HG03571 (cell line): Measurements from ENCODE around the gene ICE1.
A peak's percentile ranks its signal among the peaks of the same experiment; 100 is the strongest.
"Not testable (repeated sequence)": the region's sequence is repeated elsewhere in the genome, so short reads cannot be mapped to it uniquely, and the experiment has no call there.

Source experiments
- ATAC-seq: cut with Tn5 transposase; IDR thresholded peaks from one replicate; pipeline ENCODE4 v1.9.1; 2021; ENCODE audit not compliant: unreplicated experiment

The ICE1 gene

GRCh38 chr5:5487585-5488360 lies 65.3 kb downstream of the ICE1 start:
- ATAC-seq: no peak

- ATAC-seq: no peak
These were observed 68.4 kb downstream of the ICE1 start for GRCh38 chr5:5490774-5491347.

DNA sequence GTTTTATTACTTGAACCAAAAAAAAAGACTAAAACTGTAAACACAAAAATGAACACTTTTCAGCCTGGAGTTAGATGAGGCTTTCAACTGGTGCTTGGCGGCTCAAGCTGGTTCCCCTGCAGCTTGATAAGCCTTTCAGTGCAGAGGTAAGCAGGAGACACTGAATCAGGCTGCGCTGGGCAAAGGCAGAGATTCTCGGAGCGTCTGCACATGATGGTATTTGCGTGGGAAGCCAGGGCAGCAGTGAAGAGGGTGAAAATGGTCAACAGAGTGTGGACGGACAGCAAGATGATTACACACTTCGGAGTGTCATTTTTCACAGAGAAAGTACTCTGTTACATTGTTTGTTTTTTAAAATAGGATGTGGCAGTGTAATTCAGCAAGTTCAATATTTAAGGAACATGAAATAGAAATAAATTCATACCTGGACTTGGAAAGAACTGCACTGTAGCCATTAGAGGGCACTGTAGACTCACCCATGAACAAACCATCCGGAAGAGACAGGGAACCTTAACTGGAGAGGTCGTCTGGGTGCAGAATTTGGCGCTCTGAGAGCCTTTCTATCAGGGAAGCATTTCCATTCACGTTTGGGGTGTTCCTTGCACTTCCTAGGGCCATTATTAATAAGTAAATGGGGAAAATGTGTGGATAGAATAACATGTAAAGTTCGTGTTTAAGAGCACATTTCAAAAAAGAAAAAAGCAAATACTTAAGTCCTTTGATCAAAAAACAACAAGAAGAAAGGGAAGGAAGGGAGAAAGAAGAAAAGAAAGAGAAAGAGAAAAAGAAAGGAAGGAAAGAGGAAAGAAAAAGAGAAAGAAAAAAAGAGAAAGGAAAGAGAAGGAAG lies 69.8 kb downstream of the ICE1 start:
- ATAC-seq: no peak

DNA sequence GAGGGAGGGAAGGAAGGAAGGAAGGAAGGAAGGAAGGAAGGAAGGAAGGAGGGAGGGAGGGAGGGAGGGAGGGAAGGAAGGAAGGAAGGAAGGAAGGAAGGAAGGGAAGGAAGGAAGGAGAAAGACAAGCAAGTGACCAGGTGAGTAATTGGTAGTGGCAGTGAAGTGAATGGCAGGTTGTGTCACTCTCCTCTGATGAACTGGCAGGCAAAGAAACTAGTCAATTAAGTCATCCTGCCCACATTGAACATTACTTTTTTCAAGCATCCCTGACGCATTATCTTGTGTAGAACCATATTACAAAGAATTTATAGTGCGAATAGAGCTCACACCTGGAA lies 70.4 kb downstream of the ICE1 start:
- not testable (repeated sequence) for ATAC-seq

- ATAC-seq: peak; percentile 69
These were observed 72.3 kb downstream of the ICE1 start for GRCh38 chr5:5494489-5495402.

- no peak for ATAC-seq
These were observed 74.8 kb downstream of the ICE1 start for GRCh38 chr5:5497152-5497788.

- no peak for ATAC-seq
These were observed 77.0 kb downstream of the ICE1 start for GRCh38 chr5:5499442-5499841.

- no peak for ATAC-seq
These were observed 81.8 kb downstream of the ICE1 start for GRCh38 chr5:5504325-5504724.

- ATAC-seq: no peak
These were observed 83.3 kb downstream of the ICE1 start for GRCh38 chr5:5505815-5506214.

- ATAC-seq: no peak
These were observed 85.9 kb downstream of the ICE1 start for GRCh38 chr5:5508391-5508790.

DNA sequence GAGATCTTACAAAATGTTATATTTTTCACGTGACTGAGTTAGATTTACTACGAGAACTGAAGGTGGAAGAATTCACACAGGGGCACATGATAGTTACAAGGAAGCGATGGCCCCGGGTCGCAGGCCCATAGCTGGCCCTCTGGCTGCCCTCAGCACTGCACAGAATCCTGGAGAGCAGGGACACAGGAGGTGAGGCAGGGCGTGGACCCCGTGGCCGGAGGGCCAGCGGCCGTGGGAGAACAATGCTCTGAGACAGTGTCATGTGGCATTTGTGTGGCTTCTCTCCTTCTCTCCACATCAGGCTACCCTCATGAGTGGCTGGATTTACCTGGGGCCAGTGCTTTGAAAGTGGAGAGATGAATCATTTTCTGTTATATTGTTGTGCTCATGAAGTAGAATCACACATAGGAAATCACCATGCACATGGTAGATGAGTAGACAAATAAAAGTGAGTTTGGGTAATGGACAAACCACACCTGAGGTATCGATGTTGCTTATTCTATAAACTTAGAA lies 89.5 kb downstream of the ICE1 start:
- no peak for ATAC-seq

- no peak for ATAC-seq
These were observed 90.1 kb downstream of the ICE1 start for GRCh38 chr5:5512543-5512942.

- not testable (repeated sequence) for ATAC-seq
These were observed 98.1 kb downstream of the ICE1 start for GRCh38 chr5:5520622-5521021.

GRCh38 chr5:5521029-5521428 lies 98.6 kb downstream of the ICE1 start:
- ATAC-seq: no peak

DNA sequence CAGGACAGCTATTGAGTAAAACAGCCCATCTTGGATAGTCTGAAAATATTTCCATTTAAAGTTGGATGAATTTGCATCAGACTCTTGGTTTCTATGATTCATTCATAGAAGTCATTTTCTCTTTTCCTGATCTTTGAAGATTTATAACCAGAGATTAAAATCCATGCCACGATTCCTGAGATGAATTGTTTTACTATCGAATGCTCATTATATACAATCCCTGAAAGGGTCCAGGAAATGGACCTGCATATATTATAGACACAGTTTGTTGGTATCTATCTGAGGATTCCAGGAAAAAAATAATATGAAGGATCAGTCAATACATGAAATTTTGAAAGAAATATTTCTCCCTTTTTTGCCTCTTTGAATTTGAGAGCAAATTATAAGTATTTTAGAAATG lies 99.0 kb downstream of the ICE1 start:
- no peak for ATAC-seq

GRCh38 chr5:5522336-5522735 lies 99.9 kb downstream of the ICE1 start:
- ATAC-seq: no peak

DNA sequence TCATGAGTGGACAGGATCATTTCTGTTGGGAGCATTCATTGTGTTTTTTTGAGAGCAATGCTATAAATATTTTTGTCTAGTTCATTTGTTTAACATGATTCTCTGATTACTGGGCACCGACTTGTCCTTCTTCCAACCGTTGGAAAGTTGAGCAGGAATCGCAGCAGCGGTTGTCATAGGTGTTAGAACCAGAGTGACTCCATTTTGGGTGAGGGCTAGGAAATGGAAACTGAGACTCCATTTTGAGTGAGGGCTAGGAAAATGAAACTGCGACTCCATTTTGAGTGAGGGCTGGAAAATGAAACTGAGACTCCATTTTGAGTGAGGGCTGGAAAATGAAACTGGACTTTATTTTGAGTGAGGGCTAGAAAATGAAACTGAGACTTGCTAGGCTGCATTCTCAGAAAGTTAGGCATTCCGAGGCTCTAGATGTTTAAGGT lies 100.6 kb downstream of the ICE1 start:
- ATAC-seq: peak; percentile 85

DNA sequence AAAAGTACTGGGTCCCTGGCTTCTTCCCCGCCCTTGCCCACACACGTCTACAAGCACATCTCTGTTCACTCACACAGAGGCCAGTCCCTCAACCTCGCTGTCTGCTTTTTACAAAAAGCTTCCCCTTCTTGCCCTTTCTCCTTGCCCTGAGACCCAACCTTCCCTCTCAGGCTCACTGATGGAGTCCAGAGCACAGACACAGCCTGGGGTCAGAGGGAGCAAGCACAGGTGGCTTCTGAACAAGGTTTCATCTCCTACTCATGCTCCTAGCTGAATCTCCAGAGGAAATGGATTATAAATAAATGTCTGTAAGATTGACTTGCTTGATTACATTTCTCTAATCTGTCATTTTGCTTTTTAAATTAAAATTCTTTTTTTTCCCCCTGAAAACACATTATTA lies 101.8 kb downstream of the ICE1 start:
- ATAC-seq: no peak

DNA sequence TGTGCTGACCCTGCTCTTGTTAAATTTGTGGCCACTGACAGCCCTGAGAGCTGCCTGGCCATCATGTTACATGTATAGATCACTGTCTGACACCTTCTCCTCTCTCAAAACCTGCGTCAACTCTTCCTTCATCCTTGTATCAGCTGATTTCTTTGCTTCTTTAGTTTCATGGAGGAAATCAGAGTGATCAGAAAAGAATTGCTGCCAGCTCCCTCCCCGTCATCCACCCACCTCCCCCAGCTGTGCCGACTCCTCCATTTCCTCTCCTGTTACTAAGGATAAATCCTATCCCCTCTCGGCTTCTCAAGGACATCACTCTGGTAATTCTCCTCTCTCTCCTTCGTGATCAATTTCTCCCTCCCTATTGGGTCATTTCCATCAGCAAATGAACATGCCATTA lies 108.9 kb downstream of the ICE1 start:
- no peak for ATAC-seq
